ENCODE measurements around the gene GIGYF1.

DNA sequence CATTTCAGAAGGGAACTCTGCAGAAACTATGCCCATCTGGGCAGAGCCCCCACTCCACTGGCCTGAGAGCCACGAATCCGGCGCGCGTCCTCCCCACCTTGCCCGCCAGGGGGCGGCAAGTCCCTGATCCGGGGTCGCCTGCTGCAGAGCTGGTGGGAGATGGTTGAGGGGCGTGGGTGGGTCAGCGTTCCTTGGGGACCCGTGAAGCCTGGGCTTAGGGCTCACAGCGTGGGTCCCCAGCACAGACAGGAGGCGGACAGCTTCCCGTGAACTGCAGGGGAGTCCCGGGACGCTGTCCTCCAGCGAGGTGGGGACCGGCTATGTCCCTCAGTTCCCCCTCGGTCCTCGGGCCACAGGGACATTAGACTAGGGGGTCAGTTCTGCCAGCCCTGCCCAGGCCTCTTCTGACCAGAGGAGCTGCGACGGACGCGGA lies 11.3 kb upstream of the GIGYF1 start:
- TF ChIP-seq CTCF (conservative IDR thresholded peaks at IDR 0.05): peak; percentile 99
- no peak for TF ChIP-seq ZFX (IDR thresholded peaks at IDR 0.05)

Data from C4-2B (cell line).